Thyroid gland (tissue), 4 donors: ENCODE data around the gene TPBGL. TPM values are rescaled to one million over a fixed set of nuclear protein-coding genes. Genes with fewer than 3 reads are reported as not detected.

Experiments used
- DNase-seq, 2 donors: peaks; one replicate each; pipeline ENCODE4 v3.0.0-alpha.2; 2019
- H3K27ac ChIP-seq, 3 donors: fragments of 200-600 bp; sonication (generic); 1 replicate in 2 of 3; 2 replicates in 1 of 3; pipeline ENCODE4 v1.5.1; 2016 to 2019; ENCODE audit warnings: mild to moderate bottlenecking in 1 of 3, moderate library complexity in 1 of 3
- H3K27me3 ChIP-seq: fragments of 200-600 bp; sonication (generic); one replicate; pipeline ENCODE4 v1.5.1; 2019
- H3K36me3 ChIP-seq, 2 donors: fragments of 200-600 bp; sonication (generic); one replicate each; pipeline ENCODE4 v1.5.1; 2016 to 2019
- H3K4me1 ChIP-seq, 2 donors: fragments of 200-600 bp; sonication (generic); one replicate each; pipeline ENCODE4 v1.5.1; 2017 to 2019
- H3K4me3 ChIP-seq, 3 donors: fragments of 200-600 bp; sonication (generic); replicated peaks in 1 of 3; 1 replicate in 2 of 3; 2 replicates in 1 of 3; pipeline ENCODE4 v1.5.1; 2016; ENCODE audit warnings: mild to moderate bottlenecking in 1 of 3
- H3K9me3 ChIP-seq: fragments of 200-600 bp; sonication (generic); one replicate; pipeline ENCODE4 v1.5.1; 2017
- CTCF ChIP-seq, 6 experiments: fragments of 200-600 bp in 3 of 6; fragments of 450-650 bp in 3 of 6; sonication (generic) in 3 of 6; IDR thresholded peaks; one replicate each; pipeline ENCODE4 v1.5.1; 2016 to 2019; ENCODE audit warnings: antibody characterized with exemption in 6 of 6, mild to moderate bottlenecking in 2 of 6, inconsistent platforms in 1 of 6, moderate library complexity in 1 of 6
- POLR2A ChIP-seq, 2 donors: fragments of 450-650 bp; IDR thresholded peaks; one replicate each; pipeline ENCODE4 v1.6.1; 2017; ENCODE audit warnings: antibody characterized with exemption in 2 of 2, mild to moderate bottlenecking in 2 of 2, moderate library complexity in 1 of 2
- WGBS, 2 donors: methylation state at CpG; one replicate each; pipeline ENCODE4 v1.1.5; 2017; 5-methylcytosine and 5-hydroxymethylcytosine counted together
- intact Hi-C: fragments of 100-400 bp; cut with DNase I; formaldehyde crosslinking; loops from one replicate; pipeline ENCODE4 v1.15.1; 2023
- total RNA-seq, 4 donors: library from RNA; depleted of rRNA; stranded (reverse); fragments of >200 nt; gene quantifications; one replicate each; pipeline ENCODE4 v1.2.3, GENCODE V29; 2016

Gene TPBGL
- total RNA-seq, 4 donors from 2014 or later: 0.67 to 0.89 (median 0.79) TPM; not detected in 1

GRCh38 chr11:75233754-75234172 lies 6.8 kb upstream of the TPBGL start:
- intact Hi-C loops: no loop called here
- TF ChIP-seq POLR2A (IDR thresholded peaks at IDR 0.05) (no peak), CTCF (IDR thresholded peaks at IDR 0.05) (no peak)
- WGBS, 2 donors: 40 to 49% methylated on average over 3 of the region's 3 CpGs
- peak; percentile 8 to 37 for DNase-seq
- Histone ChIP-seq H3K27ac (no peak overlapping the region), H3K4me1 (no peaks in the 10 kb centered on the region), H3K27me3 (no peaks in the 10 kb centered on the region), H3K9me3 (no peaks in the 10 kb centered on the region), H3K36me3 (no peaks in the 10 kb centered on the region), H3K4me3 (no peak overlapping the region)

DNA sequence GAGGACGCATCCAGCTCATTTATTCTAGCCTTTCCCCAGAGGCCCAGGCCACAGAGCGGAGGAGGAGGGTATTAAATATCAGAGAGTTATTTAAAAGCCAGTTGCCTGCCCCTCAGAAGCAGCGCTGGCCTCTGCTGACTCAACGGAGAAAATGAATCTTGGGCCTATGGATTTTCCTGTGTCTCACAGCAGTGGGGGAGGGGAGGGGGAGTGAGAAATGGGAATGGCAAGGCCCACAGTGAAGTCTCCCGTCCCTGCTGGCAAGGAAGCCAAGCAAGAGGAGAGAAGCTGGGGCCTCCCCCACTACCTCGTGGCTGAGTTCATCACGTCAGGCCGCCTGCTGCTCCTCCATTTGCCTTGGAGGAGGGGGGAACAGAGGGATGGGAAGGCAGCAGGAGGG lies 4.5 kb upstream of the TPBGL start:
- intact Hi-C loops: no loop called here
- Histone ChIP-seq H3K9me3 (no peaks in the 10 kb centered on the region), H3K27me3 (no peaks in the 10 kb centered on the region), H3K4me1 (peaks cover 5 to 10% of the 10 kb centered on the region in 2 donors), H3K4me3 (no peak overlapping the region), H3K36me3 (no peaks in the 10 kb centered on the region), H3K27ac (no peak overlapping the region)
- TF ChIP-seq POLR2A (IDR thresholded peaks at IDR 0.05): no peak
- TF ChIP-seq CTCF (IDR thresholded peaks at IDR 0.05): no peak
- WGBS, 2 donors: 33 to 44% methylated on average over 8 of the region's 8 CpGs
- DNase-seq: no peak

DNA sequence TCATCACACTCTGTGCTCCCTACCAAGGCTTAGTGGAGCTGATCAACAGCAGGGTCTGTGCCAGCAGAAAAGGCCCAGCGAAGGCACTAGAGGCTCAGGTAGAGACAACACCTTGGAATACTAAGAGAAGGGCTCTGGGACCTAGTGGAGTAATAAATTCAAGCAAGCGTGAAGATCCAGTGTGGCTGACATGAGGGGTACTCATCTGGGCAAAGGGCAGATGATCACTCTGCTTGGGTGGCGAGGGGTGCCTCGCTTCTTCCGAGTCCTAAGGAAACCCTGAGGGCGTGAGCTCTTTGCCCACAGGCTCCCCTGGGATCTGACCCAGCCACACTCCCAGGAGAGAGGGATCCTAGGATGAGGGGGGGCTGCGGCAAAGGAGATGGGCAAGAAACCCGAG lies 3.5 kb upstream of the TPBGL start:
- WGBS, 2 donors: 50 to 55% methylated on average over 8 of the region's 8 CpGs
- H3K36me3 ChIP-seq: no peaks in the 10 kb centered on the region
- no peaks in the 10 kb centered on the region for H3K9me3 ChIP-seq
- no peak for DNase-seq
- intact Hi-C loops: no loop called here
- no peak for TF ChIP-seq CTCF (IDR thresholded peaks at IDR 0.05)
- TF ChIP-seq POLR2A (IDR thresholded peaks at IDR 0.05): no peak
- H3K4me3 ChIP-seq: no peak overlapping the region
- H3K27me3 ChIP-seq: no peaks in the 10 kb centered on the region
- no peak overlapping the region for H3K27ac ChIP-seq
- peaks cover 5 to 11% of the 10 kb centered on the region in 2 donors for H3K4me1 ChIP-seq

DNA sequence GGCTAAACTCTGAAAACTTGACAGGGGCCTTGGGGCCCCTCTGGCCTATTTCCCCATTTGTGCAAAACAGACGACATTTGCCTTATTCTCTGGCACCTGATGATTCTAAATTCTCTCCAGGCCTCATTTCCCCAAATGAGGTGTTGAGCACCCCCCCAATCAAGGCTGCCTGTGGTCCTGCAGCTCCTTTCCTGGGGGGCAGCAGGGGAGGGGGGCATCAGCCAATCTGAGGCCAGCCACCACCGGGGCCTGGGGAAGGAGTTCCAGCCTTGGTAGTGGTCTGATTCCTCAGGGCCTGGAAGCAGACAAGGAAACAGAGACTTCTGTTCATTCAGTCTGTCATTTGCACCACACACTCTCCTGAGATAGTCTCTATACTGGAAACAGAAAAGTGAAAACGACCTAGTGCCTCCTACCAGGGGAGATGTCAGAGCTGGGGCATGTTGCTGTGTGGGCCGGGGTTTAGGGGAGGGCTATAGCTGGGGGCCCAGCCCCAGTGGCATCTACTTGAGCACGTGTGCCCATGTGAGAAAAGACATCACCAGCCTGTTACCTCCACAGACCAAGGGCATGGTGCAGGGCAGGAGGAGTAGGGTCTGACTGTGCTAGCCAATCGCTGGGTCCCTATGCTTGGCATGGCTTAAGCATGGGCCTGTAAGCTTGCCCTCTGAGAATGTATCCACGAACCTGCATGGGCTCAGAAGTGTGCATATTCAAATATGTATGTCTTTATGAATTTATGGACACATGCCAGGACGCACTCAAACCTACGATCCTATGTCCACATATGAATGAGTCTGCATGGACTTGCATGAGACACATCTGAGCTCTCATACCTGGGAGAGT lies 1.8 kb upstream of the TPBGL start:
- H3K4me1 ChIP-seq: peaks cover 9 to 15% of the 10 kb centered on the region in 2 donors
- no peaks in the 10 kb centered on the region for H3K9me3 ChIP-seq
- H3K4me3 ChIP-seq: no peak overlapping the region
- 84% methylated on average over 8 to 9 of the region's 9 CpGs for WGBS, 2 donors
- H3K36me3 ChIP-seq: no peaks in the 10 kb centered on the region
- TF ChIP-seq POLR2A (IDR thresholded peaks at IDR 0.05): no peak
- no peak for TF ChIP-seq CTCF (IDR thresholded peaks at IDR 0.05)
- H3K27ac ChIP-seq: no peak overlapping the region
- H3K27me3 ChIP-seq: no peaks in the 10 kb centered on the region
- DNase-seq: no peak
- intact Hi-C loops: no loop called here

- Histone ChIP-seq H3K4me3 (no peak overlapping the region), H3K27ac (no peak overlapping the region), H3K27me3 (no peaks in the 10 kb centered on the region), H3K36me3 (no peaks in the 10 kb centered on the region), H3K4me1 (peaks cover 9 to 15% of the 10 kb centered on the region in 2 donors), H3K9me3 (no peaks in the 10 kb centered on the region)
- intact Hi-C loops: loop anchor here (10.0 kb wide), 1 partner anchor 215 kb away; no protein-coding TSS in a partner anchor
- TF ChIP-seq CTCF (IDR thresholded peaks at IDR 0.05) (no peak), POLR2A (IDR thresholded peaks at IDR 0.05) (no peak)
- WGBS, 2 donors: 50 to 55% methylated on average over 10 of the region's 10 CpGs
- DNase-seq: no peak
Observed at GRCh38 chr11:75239531-75240290, 863 bp upstream of the TPBGL start.
